WERI-Rb-1 (cell line): ENCODE measurements around the gene MRTFB.
"Not testable (repeated sequence)": the region's sequence is repeated elsewhere in the genome, so short reads cannot be mapped to it uniquely, and the experiment has no call there.

Experiments
- DNase-seq: peaks from one replicate; pipeline ENCODE4 v3.0.0-alpha.2; 2020
- H3K27ac ChIP-seq: fragments of 250-450 bp; sonication (Bioruptor Pico); 2 replicates; pipeline ENCODE4 v1.5.1; 2020; ENCODE audit warnings: mild to moderate bottlenecking, moderate library complexity
- H3K27me3 ChIP-seq: fragments of 250-450 bp; sonication (Bioruptor Pico); 2 replicates; pipeline ENCODE4 v1.5.1; 2021; ENCODE audit warnings: mild to moderate bottlenecking, low read depth, moderate library complexity; ENCODE audit not compliant: insufficient read depth, severe bottlenecking
- H3K36me3 ChIP-seq: fragments of 250-450 bp; sonication (Bioruptor Pico); 2 replicates; pipeline ENCODE4 v1.5.1; 2020; ENCODE audit warnings: mild to moderate bottlenecking, moderate library complexity
- H3K4me3 ChIP-seq: 2 replicates; pipeline ENCODE4 v1.5.1; 2011; ENCODE audit warnings: low read depth, mild to moderate bottlenecking, control low read depth, low read length
- H3K9me3 ChIP-seq: fragments of 250-450 bp; sonication (Bioruptor Pico); 2 replicates; pipeline ENCODE4 v1.5.1; 2021; ENCODE audit warnings: mild to moderate bottlenecking, moderate library complexity; ENCODE audit not compliant: severe bottlenecking
- CTCF ChIP-seq: IDR thresholded peaks from 2 replicates; pipeline ENCODE4 v1.5.1; 2011; ENCODE audit warnings: low read depth, mild to moderate bottlenecking, control low read depth, inconsistent platforms, low read length

Gene MRTFB

GRCh38 chr16:14180481-14180944, 109.4 kb downstream of the MRTFB start:
- H3K4me3 ChIP-seq, result no peak overlapping the region
- DNase-seq, result no peak
- H3K9me3 ChIP-seq, result no peaks in the 10 kb centered on the region
- TF ChIP-seq CTCF, result no peak
- no peaks in the 10 kb centered on the region for H3K27me3 ChIP-seq
- no peaks in the 10 kb centered on the region for H3K36me3 ChIP-seq
- H3K27ac ChIP-seq, result no peak overlapping the region

DNA sequence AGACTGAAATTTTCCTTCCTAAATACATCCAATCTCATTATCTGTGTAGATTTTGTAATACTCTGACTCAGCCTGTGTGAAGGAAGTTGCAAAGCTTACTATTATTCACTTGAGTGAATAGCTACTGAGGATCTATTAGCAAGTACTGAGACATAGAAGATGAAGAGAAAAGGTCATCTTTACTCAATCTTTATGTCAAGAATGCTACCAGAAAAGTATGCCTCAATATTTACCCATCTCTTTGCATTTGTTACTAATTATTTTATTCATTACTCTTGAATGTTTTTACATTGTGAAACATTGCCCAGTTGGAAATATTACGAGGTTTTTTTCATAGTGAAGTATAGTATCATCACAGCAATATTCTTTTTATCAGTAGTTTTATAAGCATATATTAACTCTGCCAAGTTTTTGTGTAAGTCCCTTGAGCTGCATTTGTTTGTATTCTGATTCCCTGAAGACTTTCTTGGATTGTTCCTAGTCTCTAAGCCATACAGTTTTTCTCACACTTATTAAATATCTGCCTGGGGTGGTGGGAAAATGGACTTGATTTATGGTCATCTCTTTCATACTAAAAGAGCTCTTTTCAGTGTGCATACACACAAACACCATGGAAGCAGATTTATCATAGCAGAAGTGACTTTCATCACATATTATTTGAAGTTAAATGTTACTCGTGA, 110.4 kb downstream of the MRTFB start:
- Histone ChIP-seq H3K27me3 (no peaks in the 10 kb centered on the region), H3K36me3 (no peaks in the 10 kb centered on the region), H3K4me3 (no peak overlapping the region), H3K27ac (no peak overlapping the region), H3K9me3 (no peaks in the 10 kb centered on the region)
- DNase-seq, result no peak
- TF ChIP-seq CTCF, result no peak

GRCh38 chr16:14182999-14183398, 111.9 kb downstream of the MRTFB start:
- Histone ChIP-seq H3K36me3 (no peaks in the 10 kb centered on the region), H3K4me3 (no peak overlapping the region), H3K9me3 (no peaks in the 10 kb centered on the region), H3K27me3 (no peaks in the 10 kb centered on the region), H3K27ac (no peak overlapping the region)
- no peak for TF ChIP-seq CTCF
- DNase-seq, result no peak

DNA sequence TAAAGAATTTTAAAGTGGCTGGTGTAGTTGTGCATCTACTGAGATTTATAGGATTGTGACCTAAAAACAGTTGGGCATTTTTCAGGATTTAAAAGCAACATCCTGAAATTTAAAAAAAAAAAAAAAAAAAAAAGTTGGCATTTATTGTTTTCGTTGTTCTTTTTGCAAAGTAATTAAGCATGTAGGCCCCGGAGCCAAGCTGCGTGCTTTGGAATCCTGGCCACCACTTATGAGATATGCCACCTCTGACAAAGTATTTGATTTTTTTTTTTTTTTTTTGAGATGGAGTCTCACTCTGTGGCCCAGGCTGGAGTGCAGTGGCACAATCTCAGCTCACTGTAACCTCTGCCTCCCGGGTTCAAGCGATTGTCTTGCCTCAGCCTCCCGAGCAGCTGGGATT, 112.8 kb downstream of the MRTFB start:
- not testable (repeated sequence) for H3K9me3 ChIP-seq, H3K27ac ChIP-seq, H3K36me3 ChIP-seq, DNase-seq, H3K27me3 ChIP-seq, H3K4me3 ChIP-seq

GRCh38 chr16:14186007-14186794, 115.1 kb downstream of the MRTFB start:
- Histone ChIP-seq H3K36me3 (no peaks in the 10 kb centered on the region), H3K4me3 (no peak overlapping the region), H3K27ac (no peak overlapping the region), H3K27me3 (no peaks in the 10 kb centered on the region), H3K9me3 (no peaks in the 10 kb centered on the region)
- no peak for DNase-seq
- TF ChIP-seq CTCF, result 0 out of 2 replicates have a peak, but pooled peaks have one; percentile 9

DNA sequence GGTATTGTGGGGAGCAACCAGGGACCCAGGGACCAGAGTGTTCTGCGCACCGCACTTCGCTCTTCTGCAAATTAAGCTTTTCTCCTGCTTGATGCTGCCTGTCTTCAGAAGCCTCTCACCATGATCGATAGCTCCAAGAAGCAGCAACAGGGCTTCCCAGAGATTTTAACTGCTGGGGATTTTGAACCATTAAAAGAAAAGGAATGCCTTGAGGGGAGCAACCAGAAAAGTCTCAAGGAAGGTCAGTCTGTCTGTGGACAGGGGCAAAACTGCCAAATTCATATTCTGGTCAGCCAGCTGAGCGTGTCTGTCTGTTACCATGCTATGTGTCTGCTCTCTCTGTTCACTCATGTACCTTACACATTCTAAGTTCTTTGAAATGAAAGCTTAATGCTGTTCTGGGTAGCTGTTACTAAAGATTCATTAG, 115.7 kb downstream of the MRTFB start:
- Histone ChIP-seq H3K4me3 (no peak overlapping the region), H3K27me3 (no peaks in the 10 kb centered on the region), H3K27ac (no peak overlapping the region), H3K36me3 (no peaks in the 10 kb centered on the region), H3K9me3 (no peaks in the 10 kb centered on the region)
- no peak for DNase-seq
- TF ChIP-seq CTCF, result no peak
